GM10266 (cell line): ENCODE results near the gene ASB13.

ENCODE experiments used
- DNase-seq: peaks from one replicate; pipeline ENCODE4 v3.0.0; 2012; ENCODE audit errors: extremely low spot score
- TF ChIP-seq, protein P1 (sequence below): IDR thresholded peaks from 2 replicates; pipeline ENCODE4 v1.5.1; 2012; ENCODE audit warnings: mild to moderate bottlenecking, low read depth; ENCODE audit not compliant: control insufficient read depth, insufficient read depth; ENCODE audit errors: missing control alignments

The ASB13 gene

DNA sequence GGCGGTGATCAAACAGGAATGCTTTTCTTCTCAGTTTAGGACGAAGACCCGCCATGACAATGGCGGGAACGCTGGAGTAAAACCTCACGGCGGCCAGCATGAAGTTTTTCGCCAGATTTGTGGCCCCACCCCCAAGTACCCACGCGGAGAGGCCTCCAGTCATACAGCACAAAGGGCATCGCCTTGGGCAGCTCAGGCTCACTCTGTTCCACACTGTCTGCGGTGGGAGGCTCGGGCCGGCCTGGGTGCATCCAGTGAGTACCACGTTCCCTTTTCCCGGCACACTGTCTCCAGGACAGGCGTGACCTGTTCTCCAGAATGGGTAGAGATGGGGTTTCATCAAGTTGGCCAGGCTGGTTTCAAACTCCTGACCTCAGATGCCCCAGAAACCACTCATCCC lies 27.3 kb downstream of the ASB13 start:
- TF ChIP-seq, protein P1, sequence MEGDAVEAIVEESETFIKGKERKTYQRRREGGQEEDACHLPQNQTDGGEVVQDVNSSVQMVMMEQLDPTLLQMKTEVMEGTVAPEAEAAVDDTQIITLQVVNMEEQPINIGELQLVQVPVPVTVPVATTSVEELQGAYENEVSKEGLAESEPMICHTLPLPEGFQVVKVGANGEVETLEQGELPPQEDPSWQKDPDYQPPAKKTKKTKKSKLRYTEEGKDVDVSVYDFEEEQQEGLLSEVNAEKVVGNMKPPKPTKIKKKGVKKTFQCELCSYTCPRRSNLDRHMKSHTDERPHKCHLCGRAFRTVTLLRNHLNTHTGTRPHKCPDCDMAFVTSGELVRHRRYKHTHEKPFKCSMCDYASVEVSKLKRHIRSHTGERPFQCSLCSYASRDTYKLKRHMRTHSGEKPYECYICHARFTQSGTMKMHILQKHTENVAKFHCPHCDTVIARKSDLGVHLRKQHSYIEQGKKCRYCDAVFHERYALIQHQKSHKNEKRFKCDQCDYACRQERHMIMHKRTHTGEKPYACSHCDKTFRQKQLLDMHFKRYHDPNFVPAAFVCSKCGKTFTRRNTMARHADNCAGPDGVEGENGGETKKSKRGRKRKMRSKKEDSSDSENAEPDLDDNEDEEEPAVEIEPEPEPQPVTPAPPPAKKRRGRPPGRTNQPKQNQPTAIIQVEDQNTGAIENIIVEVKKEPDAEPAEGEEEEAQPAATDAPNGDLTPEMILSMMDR: no peak
- no peak for DNase-seq

DNA sequence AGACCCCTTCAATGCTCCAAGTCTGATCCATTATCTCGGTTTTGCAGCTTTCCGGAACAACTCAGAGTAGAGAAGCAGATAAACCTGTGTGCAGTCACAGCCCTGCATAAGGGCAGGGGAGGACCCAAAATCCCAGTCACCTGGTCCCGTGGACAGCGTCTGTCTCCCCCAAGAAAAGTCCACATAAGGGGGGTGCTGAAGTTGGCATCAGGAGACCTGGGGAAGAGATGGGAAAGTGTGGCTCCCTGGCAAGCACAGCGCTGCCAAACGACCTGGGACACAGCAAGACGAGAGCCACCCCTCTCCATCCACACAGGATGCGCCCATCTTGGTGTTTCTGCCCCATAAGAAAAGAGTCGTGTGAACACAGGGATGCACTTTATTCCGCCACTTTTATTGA lies 27.9 kb downstream of the ASB13 start:
- no peak for DNase-seq
- TF ChIP-seq, protein P1: no peak

DNA sequence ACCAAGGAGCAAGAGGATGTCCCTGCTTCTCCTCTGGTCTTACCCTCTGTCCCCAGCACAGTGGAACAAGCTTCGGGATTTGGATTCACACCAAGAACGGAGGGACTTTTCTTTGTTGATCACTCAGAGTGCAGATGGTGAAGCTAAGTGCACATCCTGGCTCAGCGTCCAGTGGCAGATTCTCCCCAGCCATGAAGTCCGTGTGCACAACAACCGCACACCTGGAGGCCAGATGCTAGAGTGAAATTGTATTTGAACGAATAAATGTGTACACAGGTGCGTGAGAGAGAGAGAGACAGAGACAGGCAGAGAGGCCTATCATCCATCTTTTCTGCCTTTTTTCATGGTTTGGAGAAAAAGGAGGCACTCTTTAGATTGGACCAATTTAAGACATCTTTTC lies 31.5 kb downstream of the ASB13 start:
- no peak for DNase-seq
- TF ChIP-seq, protein P1: no peak

DNA sequence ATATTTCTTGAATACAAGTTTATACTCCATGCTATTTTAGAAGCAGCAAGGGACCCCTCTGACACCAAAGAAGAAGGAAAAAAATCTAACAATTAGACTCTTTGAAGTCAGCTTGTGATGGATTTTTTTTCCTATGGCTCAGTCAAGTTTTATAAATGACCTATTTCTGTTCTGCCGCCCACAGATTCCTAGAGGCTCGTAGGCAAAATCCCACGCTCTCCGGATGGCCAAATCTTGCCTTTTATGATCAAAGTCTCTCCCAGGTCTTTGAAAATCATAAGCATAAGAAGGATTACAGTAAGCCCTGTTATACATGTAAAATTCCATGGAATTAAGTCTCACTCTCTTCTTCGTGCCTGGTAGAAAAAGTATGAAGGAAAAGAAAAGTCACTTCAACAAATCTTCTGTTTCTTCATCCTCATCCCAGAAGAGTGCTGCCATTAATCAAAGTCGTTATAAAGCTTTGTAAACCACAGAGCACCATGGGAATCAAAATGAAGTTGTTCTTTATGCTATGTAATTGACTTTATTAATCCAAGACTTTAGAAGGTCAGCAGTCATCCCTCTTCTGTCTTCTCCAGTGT lies 33.1 kb downstream of the ASB13 start:
- DNase-seq: no peak
- TF ChIP-seq, protein P1: no peak

GRCh38 chr10:5632446-5632845 lies 33.9 kb downstream of the ASB13 start:
- TF ChIP-seq, protein P1: no peak
- no peak for DNase-seq

DNA sequence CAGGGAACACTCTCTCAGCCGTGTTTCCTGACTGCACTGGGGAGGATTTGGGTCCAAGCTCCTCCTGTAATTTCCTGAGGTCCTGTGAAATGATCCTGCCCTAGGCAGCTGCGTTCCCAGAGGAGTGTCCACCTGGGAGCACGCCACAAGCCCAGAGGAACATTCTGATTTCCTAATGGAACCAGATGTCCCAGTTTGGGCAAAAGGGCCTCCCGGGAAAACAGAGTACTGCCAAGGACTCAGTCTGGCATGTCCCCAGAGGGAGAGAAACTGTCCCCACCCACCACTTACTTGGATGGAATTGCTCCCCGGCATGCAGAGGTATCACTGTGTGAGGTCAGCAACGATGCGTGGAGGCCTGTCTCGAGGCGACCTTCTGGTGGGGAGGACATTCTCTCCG lies 34.5 kb downstream of the ASB13 start:
- DNase-seq: no peak

GRCh38 chr10:5630112-5630436 lies 36.3 kb downstream of the ASB13 start:
- TF ChIP-seq, protein P1: no peak
- no peak for DNase-seq

More for the DNA sequence above, 34.5 kb downstream of the ASB13 start:
- TF ChIP-seq, protein P1: no peak
